K562 (cell line): ENCODE measurements around the gene SERPINA3. TPM values are rescaled to one million over a fixed set of nuclear protein-coding genes. Genes with fewer than 3 reads are reported as not detected.

Experiments
- ATAC-seq: fragments of 200-7000 bp; cut with Tn5 transposase; 3 replicates; pipeline ENCODE4 v1.9.1; 2020; ENCODE audit warnings: moderate library complexity
- BruUV-seq: library from RNA; stranded (reverse); fragments of 400-500 nt; replicated peaks from 2 replicates; lab custom pipeline; 2021; lab: Mats Ljungman, UMichigan
- CTCF ChIA-PET: fragments of 300-600 bp; formaldehyde crosslinking; extraction: SDS; loops from one replicate; lab custom pipeline; 2021; ENCODE audit warnings: low intra/inter-chr PET ratio; lab: Yijun Ruan, JAX
- POLR2A ChIA-PET: fragments of 300-600, 350-650 bp; sonication (Branson Sonifier 250); formaldehyde crosslinking; extraction: SDS; loops from one replicate; lab custom pipeline; 2021; ENCODE audit warnings: antibody characterized with exemption, inconsistent platforms; lab: Yijun Ruan, JAX
- DNase-seq, 4 experiments: peaks; one replicate each; pipeline versions ENCODE4 v3.0.0 to v3.0.0-alpha.2; 2011 to 2018; ENCODE audit warnings: low spot score in 3 of 4, mixed read lengths in 3 of 4; ENCODE audit errors: extremely low read depth in 1 of 4
- FAIRE-seq: peaks from 2 replicates; lab custom pipeline; 2011; peaks lifted over from hg19 to GRCh38; lab: Jason Lieb, UNC
- H2AFZ ChIP-seq: 2 replicates; pipeline ENCODE4 v1.6.0; 2011; ENCODE audit warnings: low read depth, low read length, control low read depth, inconsistent platforms
- H3K27ac ChIP-seq: fragments of 200-600 bp; 3 replicates; pipeline ENCODE4 v1.8.0; 2011; ENCODE audit warnings: low read depth, mild to moderate bottlenecking, control low read depth, inconsistent platforms, low read length, moderate library complexity, mixed read lengths; ENCODE audit errors: extremely low read depth
- H3K27me3 ChIP-seq, 2 experiments: fragments of 300-600 bp in 1 of 2; 2 replicates in 1 of 2; 3 replicates in 1 of 2; pipeline versions ENCODE4 v1.6.0 to v1.8.0; 2011; ENCODE audit warnings: inconsistent platforms in 2 of 2, low read length in 2 of 2, mild to moderate bottlenecking in 1 of 2, mixed read lengths in 1 of 2, moderate library complexity in 1 of 2; ENCODE audit not compliant: control insufficient read depth in 2 of 2, insufficient read depth in 2 of 2
- H3K36me3 ChIP-seq: fragments of 300-600 bp; 3 replicates; pipeline ENCODE4 v1.8.0; 2011; ENCODE audit warnings: mild to moderate bottlenecking, low read length, inconsistent platforms; ENCODE audit not compliant: control insufficient read depth, insufficient read depth
- H3K4me1 ChIP-seq, 2 experiments: fragments of 200-600 bp in 1 of 2; replicated peaks in 1 of 2; 2 replicates in 1 of 2; 3 replicates in 1 of 2; pipeline versions ENCODE4 v1.5.1 to v1.8.0; 2011; ENCODE audit warnings: inconsistent platforms in 2 of 2, low read length in 2 of 2, mild to moderate bottlenecking in 1 of 2, mixed read lengths in 1 of 2, moderate library complexity in 1 of 2; ENCODE audit not compliant: control insufficient read depth in 2 of 2, insufficient read depth in 2 of 2
- H3K4me2 ChIP-seq: 2 replicates; pipeline ENCODE4 v1.6.1; 2011; ENCODE audit warnings: low read length, control low read depth, inconsistent platforms, mixed read lengths; ENCODE audit not compliant: insufficient read depth
- H3K4me3 ChIP-seq: fragments of 200-600 bp; sonication (generic), shearing (Covaris generic); 2 replicates; pipeline ENCODE4 v1.5.1; 2016; ENCODE audit warnings: control low read depth, inconsistent platforms
- H3K79me2 ChIP-seq: fragments of 200-600 bp; 3 replicates; pipeline ENCODE4 v1.8.0; 2011; ENCODE audit warnings: low read length, inconsistent platforms; ENCODE audit not compliant: control insufficient read depth, insufficient read depth
- H3K9ac ChIP-seq, 2 experiments: 2 replicates each; pipeline versions ENCODE4 v1.6.0 to v1.6.1; 2011; ENCODE audit warnings: low read depth in 2 of 2, low read length in 2 of 2, control low read depth in 1 of 2, inconsistent platforms in 1 of 2, mild to moderate bottlenecking in 1 of 2, mixed read lengths in 1 of 2; ENCODE audit not compliant: insufficient read depth in 1 of 2
- H3K9me1 ChIP-seq: one replicate; pipeline ENCODE4 v1.6.0; 2011; ENCODE audit warnings: inconsistent platforms, mild to moderate bottlenecking, low read length, moderate library complexity; ENCODE audit not compliant: control insufficient read depth, insufficient read depth
- H3K9me3 ChIP-seq: replicated peaks from 2 replicates; pipeline ENCODE4 v1.5.1; 2011; ENCODE audit warnings: low read depth, low read length, inconsistent platforms; ENCODE audit not compliant: control insufficient read depth, insufficient read depth
- H4K20me1 ChIP-seq: replicated peaks from 2 replicates; pipeline ENCODE4 v1.6.1; 2011; ENCODE audit warnings: low read length, inconsistent platforms, mixed read lengths; ENCODE audit not compliant: control insufficient read depth, insufficient read depth
- E2F3 ChIP-seq: fragments of 250-450 bp; sonication (Bioruptor Pico); IDR thresholded peaks from 2 replicates; pipeline ENCODE4 v1.4.0; 2020; ENCODE audit warnings: mild to moderate bottlenecking
- E2F5 ChIP-seq: sonication (generic); formaldehyde crosslinking; IDR thresholded peaks from 2 replicates; pipeline ENCODE4 v1.8.0; 2022; ENCODE audit warnings: mild to moderate bottlenecking, missing genetic modification reagents
- GATA2 ChIP-seq: sonication (generic); formaldehyde crosslinking; IDR thresholded peaks from 2 replicates; pipeline ENCODE4 v1.4.0; 2020; ENCODE audit warnings: mild to moderate bottlenecking, missing genetic modification reagents
- HOMEZ ChIP-seq: fragments of 250-450 bp; sonication (Bioruptor Pico); IDR thresholded peaks from 2 replicates; pipeline ENCODE4 v1.4.0; 2020; ENCODE audit warnings: mild to moderate bottlenecking, moderate library complexity
- PHB2 ChIP-seq: fragments of 450-650 bp; IDR thresholded peaks from 2 replicates; pipeline ENCODE4 v1.6.1; 2017; ENCODE audit warnings: low read depth
- PHTF2 ChIP-seq: fragments of 250-450 bp; sonication (Bioruptor Pico); IDR thresholded peaks from 2 replicates; pipeline ENCODE4 v1.5.0; 2021; ENCODE audit warnings: mild to moderate bottlenecking
- SLC30A9 ChIP-seq: fragments of 250-450 bp; sonication (Bioruptor Pico); IDR thresholded peaks from 2 replicates; pipeline ENCODE4 v1.8.0; 2022; ENCODE audit warnings: mild to moderate bottlenecking, moderate library complexity
- SNRNP70 ChIP-seq: fragments of 200-400 bp; formaldehyde crosslinking; optimal IDR thresholded peaks from 2 replicates; pipeline ENCODE3; 2017; ENCODE audit warnings: low read depth, low read length
- TOE1 ChIP-seq, 2 experiments: fragments of 450-650 bp in 1 of 2; sonication (generic) in 1 of 2; formaldehyde crosslinking in 1 of 2; IDR thresholded peaks; 2 replicates each; pipeline versions ENCODE4 v1.7.1 to v1.8.0; 2016 to 2022; ENCODE audit warnings: borderline replicate concordance in 2 of 2, mild to moderate bottlenecking in 2 of 2, antibody characterized with exemption in 1 of 2, inconsistent platforms in 1 of 2, low read depth in 1 of 2, missing genetic modification reagents in 1 of 2, moderate library complexity in 1 of 2
- WHSC1 ChIP-seq: IDR thresholded peaks from one replicate; pipeline ENCODE4 v1.6.1; 2012; ENCODE audit warnings: low read length, control low read depth, inconsistent platforms
- ZBTB26 ChIP-seq: fragments of 450-650 bp; formaldehyde crosslinking; IDR thresholded peaks from 2 replicates; pipeline ENCODE4 v1.4.0; 2022; ENCODE audit warnings: missing genetic modification characterization
- ZFP91 ChIP-seq: sonication (generic); formaldehyde crosslinking; IDR thresholded peaks from 2 replicates; pipeline ENCODE4 v1.8.0; 2022; ENCODE audit warnings: mild to moderate bottlenecking, missing genetic modification reagents
- ZNF253 ChIP-seq: fragments of 250-450 bp; sonication (Bioruptor Pico); conservative IDR thresholded peaks from 2 replicates; pipeline ENCODE4 v1.6.1; 2021; ENCODE audit warnings: mild to moderate bottlenecking
- ZNF717 ChIP-seq: fragments of 250-450 bp; sonication (Bioruptor Pico); IDR thresholded peaks from 2 replicates; pipeline ENCODE4 v1.5.0; 2021
- WGBS: fragments of 100-300 bp; shearing (Covaris generic); methylation state at CpG from one replicate; pipeline ENCODE4 v1.1.6; 2016; ENCODE audit warnings: low coverage, mixed read lengths; ENCODE audit not compliant: insufficient coverage; ENCODE audit errors: missing lambda C conversion rate; 5-methylcytosine and 5-hydroxymethylcytosine counted together
- in situ Hi-C: fragments of 300-500 bp; cut with MboI; formaldehyde crosslinking; loops from 4 replicates; pipeline ENCODE4 v1.15.0; 2018; ENCODE audit warnings: inconsistent platforms, mixed read lengths
- intact Hi-C: fragments of 100-400 bp; cut with micrococcal nuclease; formaldehyde crosslinking; loops from 2 replicates; pipeline ENCODE4 v1.14.2; 2022
- polyA plus RNA-seq, 8 experiments: library from polyadenylated mRNA; depleted of rRNA in 4 of 8; stranded (reverse) in 5 of 8; unstranded in 3 of 8; fragments of >200 nt; fragmentation: Nextera tagmentation in 2 of 8; fragmentation: Illumina TruSeq in 1 of 8; extraction: Ambion mirVana in 2 of 8; extraction: Trizol in 1 of 8; gene quantifications; 2 replicates each; pipeline versions ENCODE4 v1.2.1 to v1.2.3, GENCODE V29; 2011 to 2014; ENCODE audit warnings: inconsistent platforms in 1 of 8, missing spikeins in 1 of 8
- total RNA-seq, 7 experiments: library from RNA; depleted of rRNA in 6 of 7; stranded (reverse); fragments of >200 nt in 6 of 7; fragmentation: Illumina TruSeq in 2 of 7; extraction: Trizol in 2 of 7; gene quantifications; 2 replicates each; pipeline versions ENCODE4 v1.2.1 to v1.2.3, GENCODE V29; 2011 to 2021; ENCODE audit warnings: low replicate concordance in 1 of 7

Gene SERPINA3
- total and polyA plus RNA-seq, 9 of the 15 experiments (the other 6 are each of a cell fraction or from before 2014, with no cell fraction given) = 2.3 TPM; not detected in 8

- TF ChIP-seq SLC30A9 (CRISPR knock-in tag) = no peak
These were observed 29.4 kb downstream of the SERPINA3 start (continued) for GRCh38 chr14:94641632-94641955.

- Histone ChIP-seq H3K4me3 (no peak overlapping the region), H3K9me1 (no peaks in the 10 kb centered on the region), H4K20me1 (no peaks in the 10 kb centered on the region; the same call in 1 of the 2 replicates), H3K4me1 (no peaks in the 10 kb centered on the region), H3K9ac (no peak overlapping the region), H3K27me3 (no peaks in the 10 kb centered on the region; a peak in 1 of 5 replicates), H3K9me3 (no peaks in the 10 kb centered on the region), H3K79me2 (no peaks in the 10 kb centered on the region), H3K27ac (no peak overlapping the region), H3K36me3 (no peaks in the 10 kb centered on the region), H2AFZ (no peak overlapping the region), H3K4me2 (no peak overlapping the region)
- intact Hi-C loops (no loop called here), in situ Hi-C loops (no loop called here)
- no TSS peak for BruUV-seq
- ChIA-PET CTCF (no interaction called here), POLR2A (no interaction called here)
- ATAC-seq (no peak), DNase-seq (no peak), FAIRE-seq (no peak)
- WGBS = 0% methylated on average over 12 of the region's 18 CpGs
- no peak for TF ChIP-seq ZBTB26 (CRISPR knock-in tag)
- no peak for TF ChIP-seq SNRNP70
- no peak for TF ChIP-seq E2F5 (CRISPR knock-in tag)
- no peak for TF ChIP-seq ZNF717 (CRISPR knock-in tag)
- TF ChIP-seq TOE1 (IDR thresholded peaks at IDR 0.05; ENCODE audit: borderline replicate concordance) = no peak
- TF ChIP-seq TOE1 (CRISPR knock-in tag; IDR thresholded peaks at IDR 0.05; ENCODE audit: borderline replicate concordance, low read depth) = no peak
- no peak for TF ChIP-seq HOMEZ (CRISPR knock-in tag)
- TF ChIP-seq PHB2 = no peak
- TF ChIP-seq GATA2 (CRISPR knock-in tag) = no peak
- no peak for TF ChIP-seq WHSC1
- no peak for TF ChIP-seq ZFP91 (CRISPR knock-in tag)
- no peak for TF ChIP-seq ZNF253
- TF ChIP-seq PHTF2 (CRISPR knock-in tag) = no peak
- no peak for TF ChIP-seq E2F3 (CRISPR knock-in tag)
These were observed 31.3 kb downstream of the SERPINA3 start for GRCh38 chr14:94643316-94644101.
